ENCODE results near the gene S100A12.
"Not testable (repeated sequence)": the region's sequence is repeated elsewhere in the genome, so short reads cannot be mapped to it uniquely, and the experiment has no call there.

S100A12 gene

GRCh38 chr1:153353226-153353947, 22.0 kb downstream of the S100A12 start:
- no peak for DNase-seq (ENCODE audit: low read depth)

DNA sequence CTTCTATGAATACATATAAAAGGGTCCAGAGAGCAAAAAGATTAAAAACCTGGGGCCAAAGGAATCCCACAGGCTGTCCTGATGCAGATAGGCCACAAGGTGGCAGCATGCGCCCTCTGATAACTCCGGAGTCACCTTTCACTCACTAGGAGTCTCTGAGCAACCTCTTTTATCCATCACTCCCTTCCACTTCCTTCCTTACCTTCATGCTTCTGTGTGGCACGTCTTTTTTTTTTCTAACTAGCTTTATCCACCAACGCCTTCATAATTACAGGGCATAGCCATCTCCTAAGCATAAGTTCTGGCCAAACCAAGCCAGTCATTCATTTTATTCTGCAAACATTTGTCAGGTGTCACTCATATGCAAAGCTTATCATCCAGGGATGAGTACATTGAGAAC, 22.9 kb downstream of the S100A12 start:
- no peak for DNase-seq (ENCODE audit: low read depth)

- DNase-seq (ENCODE audit: low read depth) = no peak
Measured at GRCh38 chr1:153350321-153350957, 25.0 kb downstream of the S100A12 start.

GRCh38 chr1:153349363-153350320, 25.8 kb downstream of the S100A12 start:
- DNase-seq (ENCODE audit: low read depth) = no peak

DNA sequence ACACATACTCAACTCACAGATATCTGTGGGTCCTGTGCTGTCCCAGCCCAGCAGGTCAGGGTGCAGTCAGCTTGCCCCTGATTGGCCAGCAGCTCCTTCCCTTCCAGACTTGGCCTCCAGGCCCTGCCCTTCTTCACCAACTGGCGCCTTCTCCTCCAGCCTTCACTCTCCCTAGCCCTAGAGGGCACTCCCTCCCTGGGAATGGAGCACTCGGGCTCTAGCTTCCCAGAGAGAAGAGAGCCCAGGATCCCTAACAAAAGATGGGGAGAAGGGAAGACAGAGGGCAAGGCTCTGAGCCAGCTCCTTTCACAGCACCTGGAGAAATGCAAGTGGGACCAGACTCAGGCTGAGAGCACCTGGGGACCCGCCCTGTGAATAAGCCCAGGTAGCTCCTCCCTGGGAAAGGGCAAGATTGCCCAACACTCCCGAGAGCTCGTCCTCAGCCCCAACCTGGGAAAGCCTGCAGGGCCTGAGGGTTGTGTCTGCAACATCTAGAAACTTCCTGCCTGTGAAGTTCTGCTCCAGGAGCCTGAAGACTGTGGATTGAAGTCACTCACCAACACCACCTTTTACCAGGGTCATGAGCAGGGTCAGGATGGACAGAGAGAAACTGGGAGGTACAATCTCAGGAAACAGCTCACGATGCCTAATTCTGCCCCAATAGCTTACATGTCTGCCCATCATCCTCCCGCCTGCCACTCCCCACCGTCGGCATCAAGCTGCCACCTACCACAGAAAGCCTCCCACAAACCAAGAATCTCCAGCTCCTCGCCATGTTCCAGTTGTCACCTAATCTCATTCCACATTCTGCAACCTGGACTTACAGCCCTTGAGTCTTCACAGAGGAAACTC, 26.7 kb downstream of the S100A12 start, which contains the start of gene PGLYRP4:
PGLYRP4 (minus strand) TSS at position 331 of the 852 bp plus-strand sequence. CDS start 909 bp downstream, outside the sequence.
- no peak for DNase-seq (ENCODE audit: low read depth)

- no peak for DNase-seq (ENCODE audit: low read depth)
Measured at GRCh38 chr1:153347856-153348255, 27.6 kb downstream of the S100A12 start.

GRCh38 chr1:153347049-153347448, 28.4 kb downstream of the S100A12 start:
- not testable (repeated sequence) for DNase-seq (ENCODE audit: low read depth)

GRCh38 chr1:153346077-153346723, 29.2 kb downstream of the S100A12 start:
- no peak for DNase-seq (ENCODE audit: low read depth)

GRCh38 chr1:153345187-153346076, 30.0 kb downstream of the S100A12 start:
- no peak for DNase-seq (ENCODE audit: low read depth)

- DNase-seq (ENCODE audit: low read depth) = no peak
Measured at GRCh38 chr1:153344718-153345025, 30.7 kb downstream of the S100A12 start.

- DNase-seq (ENCODE audit: low read depth) = no peak
Measured at GRCh38 chr1:153343811-153344717, 31.4 kb downstream of the S100A12 start.

- no peak for DNase-seq (ENCODE audit: low read depth)
Measured at GRCh38 chr1:153343040-153343681, 32.3 kb downstream of the S100A12 start.

DNA sequence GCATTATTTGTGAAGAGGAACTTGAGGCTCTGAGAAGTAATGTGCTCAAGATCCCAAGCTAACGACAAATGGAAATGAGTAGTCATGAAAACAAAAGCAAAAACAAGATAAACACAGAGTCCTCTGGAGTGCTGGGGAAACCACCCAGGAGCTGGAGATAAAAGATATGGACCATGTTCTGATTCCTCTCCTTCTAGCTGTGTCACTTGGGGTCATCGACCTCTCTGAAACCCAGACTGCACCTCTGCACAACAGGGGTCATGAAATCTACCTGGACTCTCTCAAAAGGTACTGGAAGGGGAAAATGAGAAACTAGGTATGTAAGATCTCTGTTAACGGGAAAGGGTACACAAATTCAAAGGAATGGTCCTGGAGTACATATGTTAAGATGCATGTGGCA, 33.2 kb downstream of the S100A12 start:
- DNase-seq (ENCODE audit: low read depth) = no peak

GRCh38 chr1:153341431-153341934, 33.9 kb downstream of the S100A12 start:
- DNase-seq (ENCODE audit: low read depth) = no peak

DNA sequence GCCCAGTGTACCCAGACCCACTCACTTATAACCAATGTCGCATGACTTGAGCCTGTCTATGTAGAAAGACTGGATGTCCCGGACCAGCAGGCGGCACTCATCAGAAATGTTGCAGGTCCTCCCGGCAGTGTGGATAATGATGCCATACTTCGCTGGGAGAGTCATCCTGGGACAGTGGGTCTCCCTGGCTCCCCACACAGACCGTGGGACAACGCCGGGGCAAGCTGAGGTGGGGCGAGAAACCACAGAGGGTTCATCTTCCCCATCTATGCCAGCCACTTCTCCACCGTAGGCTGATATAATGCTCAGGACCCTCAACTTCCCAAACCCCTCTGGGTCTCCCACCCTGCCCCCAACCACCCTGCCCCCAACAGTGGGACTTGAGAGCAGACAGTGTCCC, 35.1 kb downstream of the S100A12 start:
- no peak for DNase-seq (ENCODE audit: low read depth)

DNA sequence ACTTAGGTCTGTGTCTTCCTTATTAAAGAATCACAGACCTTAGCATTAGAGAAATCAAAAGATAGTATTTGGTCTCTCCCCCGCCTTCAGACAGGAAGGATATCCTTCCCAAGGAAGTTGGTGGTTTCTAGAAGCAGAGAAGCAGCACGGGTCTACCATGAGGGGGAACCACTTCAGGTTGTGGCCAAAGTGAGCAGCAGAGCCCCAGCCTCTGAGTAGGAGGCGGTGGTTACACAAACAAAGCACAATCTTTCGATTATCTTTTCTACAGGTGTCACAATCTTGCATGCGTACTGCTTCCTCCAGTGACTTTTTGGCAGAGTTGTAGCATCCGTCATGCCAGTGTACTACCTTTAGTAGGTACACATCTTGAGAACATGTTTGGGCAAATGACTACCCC, 35.6 kb downstream of the S100A12 start:
- no peak for DNase-seq (ENCODE audit: low read depth)

GRCh38 chr1:153337980-153338853, 37.2 kb downstream of the S100A12 start:
- DNase-seq (ENCODE audit: low read depth) = no peak
